ENCODE measurements around the gene OPA1.

The OPA1 gene

GRCh38 chr3:193743702-193744047 is 150.7 kb downstream of the OPA1 start:
- no peak for DNase-seq (ENCODE audit: low spot score)

- no peak for DNase-seq (ENCODE audit: low spot score)
Measured at GRCh38 chr3:193744048-193744821, 151.2 kb downstream of the OPA1 start.

DNA sequence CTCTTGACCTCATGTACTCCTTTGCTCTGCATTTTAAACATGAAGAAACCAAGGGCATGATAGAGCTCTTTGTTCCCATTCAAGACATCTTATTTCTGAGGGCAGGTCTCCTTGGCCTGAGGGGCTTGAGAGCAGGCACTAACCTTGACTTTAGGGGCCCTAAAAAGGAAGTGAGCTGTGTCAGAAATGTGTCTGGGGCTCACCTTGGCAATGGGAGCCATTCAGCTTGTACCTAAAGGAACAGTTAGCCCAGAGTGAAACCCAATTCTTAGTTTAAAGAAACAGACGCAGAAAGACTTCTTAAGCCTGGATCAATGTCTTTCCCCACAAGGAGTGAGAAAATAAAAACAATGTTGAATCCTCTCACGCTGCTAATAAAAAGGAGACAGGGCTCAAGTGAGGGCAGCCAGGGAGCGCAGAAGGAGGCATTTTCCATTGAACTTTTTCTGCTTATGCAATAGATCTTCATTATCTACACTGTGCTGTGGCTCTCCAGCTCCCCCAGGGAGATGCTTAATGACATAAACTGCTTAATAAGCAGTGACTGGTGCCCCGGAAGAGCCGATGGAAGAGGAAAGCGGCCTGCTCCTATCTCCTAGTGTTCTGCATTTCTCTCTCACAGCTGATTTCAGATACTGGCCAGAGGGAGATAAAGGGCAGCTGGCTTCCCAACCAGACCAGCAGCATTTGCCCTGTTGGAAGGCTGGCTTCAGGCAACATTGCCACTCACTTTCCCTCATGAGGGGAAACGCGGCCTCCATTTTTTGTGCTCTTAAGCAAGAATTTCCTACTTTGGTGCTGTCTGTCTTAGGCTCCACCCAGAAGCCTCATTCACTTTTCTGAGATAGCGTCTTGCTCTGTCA is 152.0 kb downstream of the OPA1 start:
- no peak for DNase-seq (ENCODE audit: low spot score)

GRCh38 chr3:193746832-193747231 is 153.8 kb downstream of the OPA1 start:
- no peak for DNase-seq (ENCODE audit: low spot score)

Measured in RKO (cell line).